Measurements from ENCODE around the gene SOAT2. TPM values are rescaled to one million over a fixed set of nuclear protein-coding genes. Genes with fewer than 3 reads are reported as not detected.

The SOAT2 gene
- polyA plus RNA-seq, 1 donor (not counting 4 experiments of a cell fraction or from before 2014, with no cell fraction given) = not detected

GRCh38 chr12:53147181-53147580, 43.9 kb downstream of the SOAT2 start:
- Histone ChIP-seq H3K9me1 (ENCODE audit: control insufficient read depth, extremely low read depth, insufficient read depth, low read length) (no peaks in the 10 kb centered on the region), H3K4me2 (ENCODE audit: control insufficient read depth, extremely low read depth, insufficient read depth, low read depth, low read length) (no peak overlapping the region), H3K4me1 (ENCODE audit: control insufficient read depth, extremely low read depth, insufficient read depth, low read length) (no peaks in the 10 kb centered on the region), H4K20me1 (ENCODE audit: control insufficient read depth, extremely low read depth, insufficient read depth, low read length) (no peaks in the 10 kb centered on the region), H2AFZ (ENCODE audit: control insufficient read depth, low read length) (no peak overlapping the region), H3K27me3 (ENCODE audit: control insufficient read depth, extremely low read depth, insufficient read depth, low read length) (no peaks in the 10 kb centered on the region), H3K36me3 (ENCODE audit: control insufficient read depth in 2 of 2, extremely low read depth in 1 of 2, insufficient read depth in 2 of 2, low read length in 2 of 2) (no peaks in the 10 kb centered on the region), H3K27ac (ENCODE audit: control insufficient read depth, insufficient read depth, low read length) (no peak overlapping the region), H3K79me2 (ENCODE audit: control insufficient read depth, insufficient read depth, low read length) (no peaks in the 10 kb centered on the region), H3K9me3 (ENCODE audit: control insufficient read depth, low read depth, low read length) (no peaks in the 10 kb centered on the region), H3K9ac (ENCODE audit: control insufficient read depth, extremely low read depth, insufficient read depth, low read length) (no peak overlapping the region), H3K4me3 (ENCODE audit: control insufficient read depth in 2 of 3, extremely low read depth in 1 of 3, insufficient read depth in 2 of 3, low read depth in 1 of 3, low read length in 3 of 3) (no peak overlapping the region)
- DNase-seq (ENCODE audit: low read depth, low spot score) (no peak), FAIRE-seq (no peak)
- TF ChIP-seq EZH2 (IDR thresholded peaks at IDR 0.05; ENCODE audit: low read length) (no peak), CTCF (optimal IDR thresholded peaks at IDR 0.05 in 1 of 3, IDR thresholded peaks at IDR 0.05 in 1 of 3, conservative IDR thresholded peaks at IDR 0.05 in 1 of 3; ENCODE audit: extremely low read depth in 1 of 3, insufficient read depth in 2 of 3, low read length in 3 of 3) (no peak)
- dilution Hi-C loops (cut with MboI; ENCODE audit: extremely low pct_ligation_motif_present, low sequenced_read_pairs) = no loop called here

- H3K36me3 ChIP-seq (ENCODE audit: control insufficient read depth in 2 of 2, extremely low read depth in 1 of 2, insufficient read depth in 2 of 2, low read length in 2 of 2) = no peaks in the 10 kb centered on the region
- H3K27me3 ChIP-seq (ENCODE audit: control insufficient read depth, extremely low read depth, insufficient read depth, low read length) = no peaks in the 10 kb centered on the region
- no peak overlapping the region for H3K4me2 ChIP-seq (ENCODE audit: control insufficient read depth, extremely low read depth, insufficient read depth, low read depth, low read length)
- TF ChIP-seq CTCF (optimal IDR thresholded peaks at IDR 0.05 in 1 of 3, IDR thresholded peaks at IDR 0.05 in 1 of 3, conservative IDR thresholded peaks at IDR 0.05 in 1 of 3; ENCODE audit: extremely low read depth in 1 of 3, insufficient read depth in 2 of 3, low read length in 3 of 3) = no peak
- TF ChIP-seq EZH2 (IDR thresholded peaks at IDR 0.05; ENCODE audit: low read length) = no peak
- no peak overlapping the region for H2AFZ ChIP-seq (ENCODE audit: control insufficient read depth, low read length)
- H3K9me3 ChIP-seq (ENCODE audit: control insufficient read depth, low read depth, low read length) = no peaks in the 10 kb centered on the region
- H3K27ac ChIP-seq (ENCODE audit: control insufficient read depth, insufficient read depth, low read length) = no peak overlapping the region
- no peak overlapping the region for H3K9ac ChIP-seq (ENCODE audit: control insufficient read depth, extremely low read depth, insufficient read depth, low read length)
- H3K4me3 ChIP-seq (ENCODE audit: control insufficient read depth in 2 of 3, extremely low read depth in 1 of 3, insufficient read depth in 2 of 3, low read depth in 1 of 3, low read length in 3 of 3) = no peak overlapping the region
- H3K79me2 ChIP-seq (ENCODE audit: control insufficient read depth, insufficient read depth, low read length) = no peaks in the 10 kb centered on the region
- dilution Hi-C loops (cut with MboI; ENCODE audit: extremely low pct_ligation_motif_present, low sequenced_read_pairs) = no loop called here
- no peaks in the 10 kb centered on the region for H3K9me1 ChIP-seq (ENCODE audit: control insufficient read depth, extremely low read depth, insufficient read depth, low read length)
- H4K20me1 ChIP-seq (ENCODE audit: control insufficient read depth, extremely low read depth, insufficient read depth, low read length) = no peaks in the 10 kb centered on the region
- DNase-seq (ENCODE audit: low read depth, low spot score) (no peak), FAIRE-seq (no peak)
- no peaks in the 10 kb centered on the region for H3K4me1 ChIP-seq (ENCODE audit: control insufficient read depth, extremely low read depth, insufficient read depth, low read length)
These were observed 44.4 kb downstream of the SOAT2 start for GRCh38 chr12:53147653-53148052.

All from keratinocyte (primary cell).